Keratinocyte (primary cell): ENCODE data around the gene CRYL1. TPM values are rescaled to one million over a fixed set of nuclear protein-coding genes. Genes with fewer than 3 reads are reported as not detected.

ENCODE experiments used
- DNase-seq: peaks from one replicate; pipeline ENCODE4 v3.0.0-alpha.2; 2011; ENCODE audit warnings: low read depth, missing footprints, low spot score
- FAIRE-seq: peaks from 2 replicates; lab custom pipeline; 2011; peaks lifted over from hg19 to GRCh38; lab: Jason Lieb, UNC
- H2AFZ ChIP-seq: 2 replicates; pipeline ENCODE4 v1.6.0; 2012; ENCODE audit warnings: low read length, control low read depth, inconsistent platforms; ENCODE audit not compliant: control insufficient read depth
- H3K27ac ChIP-seq: 2 replicates; pipeline ENCODE4 v1.5.1; 2011; ENCODE audit warnings: low read length; ENCODE audit not compliant: control insufficient read depth, insufficient read depth
- H3K27me3 ChIP-seq: 3 replicates; pipeline ENCODE4 v1.6.0; 2011; ENCODE audit warnings: low read length; ENCODE audit not compliant: control insufficient read depth, insufficient read depth; ENCODE audit errors: extremely low read depth
- H3K36me3 ChIP-seq, 2 experiments: 2 replicates in 1 of 2; 3 replicates in 1 of 2; pipeline ENCODE4 v1.5.1; 2011; ENCODE audit warnings: low read length in 2 of 2, mild to moderate bottlenecking in 1 of 2; ENCODE audit not compliant: control insufficient read depth in 2 of 2, insufficient read depth in 2 of 2; ENCODE audit errors: extremely low read depth in 1 of 2
- H3K4me1 ChIP-seq: 3 replicates; pipeline ENCODE4 v1.5.1; 2011; ENCODE audit warnings: low read length; ENCODE audit not compliant: control insufficient read depth, insufficient read depth; ENCODE audit errors: extremely low read depth
- H3K4me2 ChIP-seq: 3 replicates; pipeline ENCODE4 v1.6.0; 2011; ENCODE audit warnings: low read depth, low read length; ENCODE audit not compliant: control insufficient read depth, insufficient read depth; ENCODE audit errors: extremely low read depth
- H3K4me3 ChIP-seq, 3 experiments: fragments of 200-600 bp in 1 of 3; sonication (generic) in 1 of 3; 2 replicates in 2 of 3; 3 replicates in 1 of 3; pipeline ENCODE4 v1.5.1; 2011 to 2016; ENCODE audit warnings: low read length in 3 of 3, mild to moderate bottlenecking in 3 of 3, control low read depth in 2 of 3, inconsistent platforms in 1 of 3, low read depth in 1 of 3, mixed read lengths in 1 of 3, mixed run types in 1 of 3, moderate library complexity in 1 of 3; ENCODE audit not compliant: control insufficient read depth in 2 of 3, insufficient read depth in 2 of 3; ENCODE audit errors: extremely low read depth in 1 of 3
- H3K79me2 ChIP-seq: 2 replicates; pipeline ENCODE4 v1.6.0; 2012; ENCODE audit warnings: low read length; ENCODE audit not compliant: control insufficient read depth, insufficient read depth
- H3K9ac ChIP-seq: 3 replicates; pipeline ENCODE4 v1.6.0; 2011; ENCODE audit warnings: low read length; ENCODE audit not compliant: control insufficient read depth, insufficient read depth; ENCODE audit errors: extremely low read depth
- H3K9me1 ChIP-seq: 3 replicates; pipeline ENCODE4 v1.6.0; 2011; ENCODE audit warnings: low read length; ENCODE audit not compliant: control insufficient read depth, insufficient read depth; ENCODE audit errors: extremely low read depth
- H3K9me3 ChIP-seq: 2 replicates; pipeline ENCODE4 v1.5.1; 2012; ENCODE audit warnings: low read depth, low read length; ENCODE audit not compliant: control insufficient read depth
- H4K20me1 ChIP-seq: 3 replicates; pipeline ENCODE4 v1.6.0; 2011; ENCODE audit warnings: low read length; ENCODE audit not compliant: control insufficient read depth, insufficient read depth; ENCODE audit errors: extremely low read depth
- CTCF ChIP-seq, 3 experiments: IDR thresholded peaks in 1 of 3; conservative IDR thresholded peaks in 1 of 3; optimal IDR thresholded peaks in 1 of 3; 2 replicates in 2 of 3; 3 replicates in 1 of 3; pipeline versions ENCODE3 to v1.5.1; 2011; ENCODE audit warnings: low read length in 3 of 3, mild to moderate bottlenecking in 3 of 3, moderate library complexity in 2 of 3, control low read depth in 1 of 3, inconsistent platforms in 1 of 3; ENCODE audit not compliant: insufficient read depth in 2 of 3; ENCODE audit errors: extremely low read depth in 1 of 3
- EZH2 ChIP-seq: IDR thresholded peaks from one replicate; pipeline ENCODE4 v1.6.1; 2012; ENCODE audit warnings: inconsistent platforms, mild to moderate bottlenecking, low read length, moderate library complexity
- dilution Hi-C: fragments of 300-500 bp; cut with MboI; formaldehyde crosslinking; loops from one replicate; pipeline ENCODE4 v1.7.0; 2020; ENCODE audit warnings: low sequenced_read_pairs; ENCODE audit not compliant: extremely low pct_ligation_motif_present
- polyA plus RNA-seq, 5 experiments: library from polyadenylated mRNA; depleted of rRNA in 3 of 5; stranded (reverse) in 3 of 5; stranded (forward) in 1 of 5; unstranded in 1 of 5; fragments of >200 nt; gene quantifications; 1 replicate in 1 of 5; 2 replicates in 3 of 5; 3 replicates in 1 of 5; pipeline versions ENCODE4 v1.2.1 to v1.2.3, GENCODE V29; 2011 to 2012; ENCODE audit warnings: missing spikeins in 2 of 5, low read depth in 1 of 5, low replicate concordance in 1 of 5

CRYL1 gene
- polyA plus RNA-seq, 1 donor (not counting 4 experiments of a cell fraction or from before 2014, with no cell fraction given) = 27.2 TPM

DNA sequence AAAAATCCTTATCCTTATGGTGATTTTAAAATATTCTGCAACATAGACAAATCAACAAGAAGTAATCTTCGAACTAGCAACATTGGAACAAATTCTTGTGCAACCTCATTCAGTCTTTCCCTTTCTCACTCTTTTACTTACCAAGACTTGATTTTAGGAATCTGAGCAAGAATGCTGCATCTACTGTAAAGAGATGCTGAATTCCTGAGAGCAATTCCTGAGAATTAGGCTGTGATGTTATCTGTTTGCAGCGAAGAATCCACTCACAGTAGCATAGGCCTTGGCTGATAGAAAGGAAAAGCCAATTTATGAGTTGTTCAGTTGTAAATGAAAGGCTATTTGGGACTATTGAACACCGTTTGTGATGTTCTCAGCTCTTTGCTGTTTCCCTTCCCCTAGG, 144.3 kb downstream of the CRYL1 start:
- Histone ChIP-seq H2AFZ (no peak overlapping the region), H3K4me3 (no peak overlapping the region), H3K9ac (no peak overlapping the region), H3K9me3 (no peaks in the 10 kb centered on the region), H3K4me2 (no peak overlapping the region), H3K79me2 (no peaks in the 10 kb centered on the region), H4K20me1 (no peaks in the 10 kb centered on the region), H3K36me3 (no peaks in the 10 kb centered on the region), H3K4me1 (peaks cover 12% of the 10 kb centered on the region), H3K9me1 (no peaks in the 10 kb centered on the region), H3K27me3 (no peaks in the 10 kb centered on the region), H3K27ac (no peak overlapping the region)
- no peak for FAIRE-seq
- DNase-seq = no peak
- TF ChIP-seq CTCF (optimal IDR thresholded peaks at IDR 0.05 in 1 of 3, IDR thresholded peaks at IDR 0.05 in 1 of 3, conservative IDR thresholded peaks at IDR 0.05 in 1 of 3; ENCODE audit: extremely low read depth in 1 of 3, insufficient read depth in 2 of 3, low read length in 3 of 3) (no peak), EZH2 (no peak)
- dilution Hi-C loops = loop anchor here (25.0 kb wide), 1 partner anchor 194 kb away; the partner anchor contains the start of gene GJB2

DNA sequence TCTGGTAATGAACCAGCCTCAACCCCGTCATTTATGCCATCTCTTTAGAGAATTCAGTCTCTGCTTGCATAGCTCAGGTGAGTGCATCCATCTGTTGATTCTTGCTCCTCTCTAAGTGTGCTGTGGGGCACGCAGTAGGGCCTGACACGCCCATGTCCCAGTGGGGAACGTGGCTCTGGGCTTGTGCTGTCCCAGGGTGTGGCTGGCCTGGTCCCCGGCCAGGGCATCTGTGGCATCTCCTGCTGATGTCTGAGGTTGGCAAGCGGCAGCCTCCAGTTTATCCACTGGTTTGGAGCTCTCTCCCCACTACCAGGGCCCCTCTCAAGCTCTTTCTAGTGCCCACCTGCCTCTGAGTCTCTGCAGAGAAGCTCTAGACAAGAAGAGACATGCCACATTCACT, 146.9 kb downstream of the CRYL1 start:
- Histone ChIP-seq H4K20me1 (no peaks in the 10 kb centered on the region), H3K4me2 (peak overlapping the region; percentile 24), H3K4me1 (peaks cover 12% of the 10 kb centered on the region), H3K9ac (peak overlapping the region; percentile 17), H2AFZ (peak overlapping the region; percentile 17), H3K27me3 (no peaks in the 10 kb centered on the region), H3K4me3 (no peak overlapping the region), H3K36me3 (no peaks in the 10 kb centered on the region), H3K27ac (no peak overlapping the region), H3K9me1 (no peaks in the 10 kb centered on the region), H3K79me2 (no peaks in the 10 kb centered on the region), H3K9me3 (no peaks in the 10 kb centered on the region)
- dilution Hi-C loops = loop anchor here (25.0 kb wide), 1 partner anchor 191 kb away; the partner anchor contains the start of gene GJB2
- DNase-seq (no peak), FAIRE-seq (peak; percentile 43)
- TF ChIP-seq EZH2 = no peak
- no peak for TF ChIP-seq CTCF (optimal IDR thresholded peaks at IDR 0.05 in 1 of 3, IDR thresholded peaks at IDR 0.05 in 1 of 3, conservative IDR thresholded peaks at IDR 0.05 in 1 of 3; ENCODE audit: extremely low read depth in 1 of 3, insufficient read depth in 2 of 3, low read length in 3 of 3)
